Keratinocyte (primary cell): Measurements from ENCODE around the gene STXBP5L. TPM values are rescaled to one million over a fixed set of nuclear protein-coding genes. Genes with fewer than 3 reads are reported as not detected.
A peak's percentile ranks its signal among the peaks of the same experiment; 100 is the strongest.

Source experiments
- DNase-seq: peaks from one replicate; pipeline ENCODE4 v3.0.0-alpha.2; 2011; ENCODE audit warnings: low read depth, missing footprints, low spot score
- FAIRE-seq: peaks from 2 replicates; lab custom pipeline; 2011; peaks lifted over from hg19 to GRCh38; lab: Jason Lieb, UNC
- H2AFZ ChIP-seq: 2 replicates; pipeline ENCODE4 v1.6.0; 2012; ENCODE audit warnings: low read length, control low read depth, inconsistent platforms; ENCODE audit not compliant: control insufficient read depth
- H3K27ac ChIP-seq: 2 replicates; pipeline ENCODE4 v1.5.1; 2011; ENCODE audit warnings: low read length; ENCODE audit not compliant: control insufficient read depth, insufficient read depth
- H3K27me3 ChIP-seq: 3 replicates; pipeline ENCODE4 v1.6.0; 2011; ENCODE audit warnings: low read length; ENCODE audit not compliant: control insufficient read depth, insufficient read depth; ENCODE audit errors: extremely low read depth
- H3K36me3 ChIP-seq, 2 experiments: 2 replicates in 1 of 2; 3 replicates in 1 of 2; pipeline ENCODE4 v1.5.1; 2011; ENCODE audit warnings: low read length in 2 of 2, mild to moderate bottlenecking in 1 of 2; ENCODE audit not compliant: control insufficient read depth in 2 of 2, insufficient read depth in 2 of 2; ENCODE audit errors: extremely low read depth in 1 of 2
- H3K4me1 ChIP-seq: 3 replicates; pipeline ENCODE4 v1.5.1; 2011; ENCODE audit warnings: low read length; ENCODE audit not compliant: control insufficient read depth, insufficient read depth; ENCODE audit errors: extremely low read depth
- H3K4me2 ChIP-seq: 3 replicates; pipeline ENCODE4 v1.6.0; 2011; ENCODE audit warnings: low read depth, low read length; ENCODE audit not compliant: control insufficient read depth, insufficient read depth; ENCODE audit errors: extremely low read depth
- H3K4me3 ChIP-seq, 3 experiments: fragments of 200-600 bp in 1 of 3; sonication (generic) in 1 of 3; 2 replicates in 2 of 3; 3 replicates in 1 of 3; pipeline ENCODE4 v1.5.1; 2011 to 2016; ENCODE audit warnings: low read length in 3 of 3, mild to moderate bottlenecking in 3 of 3, control low read depth in 2 of 3, inconsistent platforms in 1 of 3, low read depth in 1 of 3, mixed read lengths in 1 of 3, mixed run types in 1 of 3, moderate library complexity in 1 of 3; ENCODE audit not compliant: control insufficient read depth in 2 of 3, insufficient read depth in 2 of 3; ENCODE audit errors: extremely low read depth in 1 of 3
- H3K79me2 ChIP-seq: 2 replicates; pipeline ENCODE4 v1.6.0; 2012; ENCODE audit warnings: low read length; ENCODE audit not compliant: control insufficient read depth, insufficient read depth
- H3K9ac ChIP-seq: 3 replicates; pipeline ENCODE4 v1.6.0; 2011; ENCODE audit warnings: low read length; ENCODE audit not compliant: control insufficient read depth, insufficient read depth; ENCODE audit errors: extremely low read depth
- H3K9me1 ChIP-seq: 3 replicates; pipeline ENCODE4 v1.6.0; 2011; ENCODE audit warnings: low read length; ENCODE audit not compliant: control insufficient read depth, insufficient read depth; ENCODE audit errors: extremely low read depth
- H3K9me3 ChIP-seq: 2 replicates; pipeline ENCODE4 v1.5.1; 2012; ENCODE audit warnings: low read depth, low read length; ENCODE audit not compliant: control insufficient read depth
- H4K20me1 ChIP-seq: 3 replicates; pipeline ENCODE4 v1.6.0; 2011; ENCODE audit warnings: low read length; ENCODE audit not compliant: control insufficient read depth, insufficient read depth; ENCODE audit errors: extremely low read depth
- CTCF ChIP-seq, 3 experiments: IDR thresholded peaks in 1 of 3; conservative IDR thresholded peaks in 1 of 3; optimal IDR thresholded peaks in 1 of 3; 2 replicates in 2 of 3; 3 replicates in 1 of 3; pipeline versions ENCODE3 to v1.5.1; 2011; ENCODE audit warnings: low read length in 3 of 3, mild to moderate bottlenecking in 3 of 3, moderate library complexity in 2 of 3, control low read depth in 1 of 3, inconsistent platforms in 1 of 3; ENCODE audit not compliant: insufficient read depth in 2 of 3; ENCODE audit errors: extremely low read depth in 1 of 3
- EZH2 ChIP-seq: IDR thresholded peaks from one replicate; pipeline ENCODE4 v1.6.1; 2012; ENCODE audit warnings: inconsistent platforms, mild to moderate bottlenecking, low read length, moderate library complexity
- dilution Hi-C: fragments of 300-500 bp; cut with MboI; formaldehyde crosslinking; loops from one replicate; pipeline ENCODE4 v1.7.0; 2020; ENCODE audit warnings: low sequenced_read_pairs; ENCODE audit not compliant: extremely low pct_ligation_motif_present
- polyA plus RNA-seq, 5 experiments: library from polyadenylated mRNA; depleted of rRNA in 3 of 5; stranded (reverse) in 3 of 5; stranded (forward) in 1 of 5; unstranded in 1 of 5; fragments of >200 nt; gene quantifications; 1 replicate in 1 of 5; 2 replicates in 3 of 5; 3 replicates in 1 of 5; pipeline versions ENCODE4 v1.2.1 to v1.2.3, GENCODE V29; 2011 to 2012; ENCODE audit warnings: missing spikeins in 2 of 5, low read depth in 1 of 5, low replicate concordance in 1 of 5

The STXBP5L gene
- polyA plus RNA-seq, 1 donor (not counting 4 experiments of a cell fraction or from before 2014, with no cell fraction given) = not detected

GRCh38 chr3:121126707-121127035 is 218.7 kb downstream of the STXBP5L start:
- no peak overlapping the region for H2AFZ ChIP-seq
- FAIRE-seq (no peak), DNase-seq (no peak)
- H3K27ac ChIP-seq = no peak overlapping the region
- no peak overlapping the region for H3K9ac ChIP-seq
- TF ChIP-seq CTCF (optimal IDR thresholded peaks at IDR 0.05 in 1 of 3, IDR thresholded peaks at IDR 0.05 in 1 of 3, conservative IDR thresholded peaks at IDR 0.05 in 1 of 3; ENCODE audit: extremely low read depth in 1 of 3, insufficient read depth in 2 of 3, low read length in 3 of 3) (no peak), EZH2 (no peak)
- no peaks in the 10 kb centered on the region for H3K36me3 ChIP-seq
- dilution Hi-C loops = no loop called here
- no peaks in the 10 kb centered on the region for H3K4me1 ChIP-seq
- H3K4me3 ChIP-seq = no peak overlapping the region
- H3K27me3 ChIP-seq = no peaks in the 10 kb centered on the region
- no peaks in the 10 kb centered on the region for H3K9me1 ChIP-seq
- H3K9me3 ChIP-seq = no peaks in the 10 kb centered on the region
- H3K79me2 ChIP-seq = no peaks in the 10 kb centered on the region
- H3K4me2 ChIP-seq = no peak overlapping the region
- no peaks in the 10 kb centered on the region for H4K20me1 ChIP-seq

GRCh38 chr3:121152573-121152972 is 244.6 kb downstream of the STXBP5L start:
- TF ChIP-seq EZH2 = no peak
- TF ChIP-seq CTCF (optimal IDR thresholded peaks at IDR 0.05 in 1 of 3, IDR thresholded peaks at IDR 0.05 in 1 of 3, conservative IDR thresholded peaks at IDR 0.05 in 1 of 3; ENCODE audit: extremely low read depth in 1 of 3, insufficient read depth in 2 of 3, low read length in 3 of 3) = peak in 1 of 3 experiments; percentile 21
- Histone ChIP-seq H3K9ac (no peak overlapping the region), H3K4me2 (no peak overlapping the region), H3K36me3 (no peaks in the 10 kb centered on the region), H2AFZ (no peak overlapping the region), H3K4me3 (no peak overlapping the region), H3K9me3 (no peaks in the 10 kb centered on the region), H3K27me3 (no peaks in the 10 kb centered on the region), H3K79me2 (no peaks in the 10 kb centered on the region), H3K27ac (no peak overlapping the region), H3K9me1 (no peaks in the 10 kb centered on the region), H4K20me1 (no peaks in the 10 kb centered on the region), H3K4me1 (no peaks in the 10 kb centered on the region)
- dilution Hi-C loops = no loop called here
- FAIRE-seq (no peak), DNase-seq (no peak)
